ENCODE results near the gene ARRDC5.

DNA sequence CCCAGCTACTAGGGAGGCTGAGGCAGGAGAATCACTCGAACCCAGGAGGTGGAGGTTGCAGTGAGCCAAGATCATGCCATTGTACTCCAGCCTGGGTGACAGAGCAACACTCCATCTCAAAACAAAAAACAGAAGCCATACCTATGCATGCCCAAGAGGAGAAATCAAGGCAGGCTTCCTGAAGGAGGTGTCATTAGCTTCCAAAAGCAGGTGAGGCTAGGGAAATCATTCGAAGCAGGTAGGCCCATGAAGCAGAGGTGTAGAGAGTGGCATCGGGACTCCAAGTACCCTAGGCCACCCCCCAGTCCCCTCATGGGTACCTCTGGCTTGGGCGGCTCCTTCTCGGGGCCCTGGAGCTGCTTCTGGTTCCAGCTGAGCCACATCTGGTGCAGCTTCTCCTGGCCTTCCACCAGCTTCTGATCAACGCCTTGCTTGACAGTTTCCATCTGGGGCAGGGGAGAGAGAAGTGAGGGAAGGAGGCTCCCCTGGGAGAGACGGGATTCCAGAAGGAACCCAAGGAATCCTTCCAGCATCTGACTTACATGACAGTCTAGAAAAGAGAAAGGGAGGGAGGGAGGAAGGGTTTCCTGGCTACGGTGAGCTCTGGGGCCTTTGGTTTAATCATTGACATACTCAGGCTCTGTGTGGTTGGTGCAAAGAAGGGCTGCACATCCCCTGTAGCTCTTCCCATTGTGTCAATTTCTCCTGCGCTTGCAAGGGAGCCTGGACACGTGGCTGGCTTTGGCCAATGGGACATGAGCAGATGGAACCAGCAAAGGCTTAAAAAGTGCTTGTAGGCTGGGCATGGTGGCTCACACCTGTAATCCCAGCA is 58.1 kb downstream of the ARRDC5 start:
- TF ChIP-seq BHLHE40 (IDR thresholded peaks at IDR 0.05; ENCODE audit: borderline replicate concordance) (no peak), FOXK2 (IDR thresholded peaks at IDR 0.05) (no peak), SUZ12 (IDR thresholded peaks at IDR 0.05) (no peak)

Measured in HEK293T (cell line).